SK-N-SH treated with all-trans-retinoic acid at 6 μM for 48 hours (cell line): ENCODE data around the gene ADAMTSL1.

Experiments
- ATAC-seq: fragments of 200-7000 bp; cut with Tn5 transposase; 3 replicates; pipeline ENCODE4 v1.9.1; 2020; ENCODE audit warnings: mild to moderate bottlenecking, moderate library complexity
- ARNTL ChIP-seq: fragments of 450-650 bp; formaldehyde crosslinking; IDR thresholded peaks from 2 replicates; pipeline ENCODE4 v1.5.0; 2020; ENCODE audit warnings: low read depth, mild to moderate bottlenecking, moderate library complexity, borderline replicate concordance
- CREB5 ChIP-seq: fragments of 250-450 bp; sonication (Bioruptor Pico); IDR thresholded peaks from 2 replicates; pipeline ENCODE4 v1.5.1; 2020; ENCODE audit warnings: low read depth, mild to moderate bottlenecking, moderate library complexity
- CSDC2 ChIP-seq: fragments of 250-450 bp; sonication (Bioruptor Pico); IDR thresholded peaks from 2 replicates; pipeline ENCODE4 v1.5.0; 2020; ENCODE audit warnings: mild to moderate bottlenecking, moderate library complexity
- CSRNP3 ChIP-seq: fragments of 250-450 bp; sonication (Bioruptor Pico); IDR thresholded peaks from 2 replicates; pipeline ENCODE4 v1.5.1; 2021; ENCODE audit warnings: mild to moderate bottlenecking, moderate library complexity
- GLIS3 ChIP-seq: fragments of 250-450 bp; sonication (Bioruptor Pico); IDR thresholded peaks from 2 replicates; pipeline ENCODE4 v1.5.0; 2020; ENCODE audit warnings: mild to moderate bottlenecking, moderate library complexity
- OSR1 ChIP-seq: fragments of 250-450 bp; sonication (Bioruptor Pico); IDR thresholded peaks from 2 replicates; pipeline ENCODE4 v1.8.0; 2022; ENCODE audit warnings: moderate library complexity, mild to moderate bottlenecking, inconsistent platforms
- PATZ1 ChIP-seq: fragments of 250-450 bp; sonication (Bioruptor Pico); IDR thresholded peaks from 2 replicates; pipeline ENCODE4 v1.8.0; 2020; ENCODE audit warnings: mild to moderate bottlenecking, moderate library complexity, borderline replicate concordance
- POU6F1 ChIP-seq: fragments of 250-450 bp; sonication (Bioruptor Pico); IDR thresholded peaks from 2 replicates; pipeline ENCODE4 v1.8.0; 2021; ENCODE audit warnings: low read depth, mild to moderate bottlenecking, moderate library complexity, borderline replicate concordance
- PPARA ChIP-seq: fragments of 250-450 bp; sonication (Bioruptor Pico); IDR thresholded peaks from 2 replicates; pipeline ENCODE4 v1.5.0; 2020; ENCODE audit warnings: mild to moderate bottlenecking, borderline replicate concordance
- RARB ChIP-seq: fragments of 250-450 bp; sonication (Bioruptor Pico); IDR thresholded peaks from 2 replicates; pipeline ENCODE4 v1.8.0; 2021; ENCODE audit warnings: mild to moderate bottlenecking, moderate library complexity
- SNAI2 ChIP-seq: fragments of 250-450 bp; sonication (Bioruptor Pico); IDR thresholded peaks from 2 replicates; pipeline ENCODE4 v1.5.0; 2020; ENCODE audit warnings: mild to moderate bottlenecking, moderate library complexity
- TCF4 ChIP-seq: fragments of 250-450 bp; sonication (Bioruptor Pico); IDR thresholded peaks from 2 replicates; pipeline ENCODE4 v1.8.0; 2021; ENCODE audit warnings: mild to moderate bottlenecking, moderate library complexity, borderline replicate concordance
- TOX ChIP-seq: fragments of 250-450 bp; sonication (Bioruptor Pico); IDR thresholded peaks from 2 replicates; pipeline ENCODE4 v1.8.0; 2021; ENCODE audit warnings: mild to moderate bottlenecking, moderate library complexity, borderline replicate concordance
- ZC3H10 ChIP-seq: fragments of 250-450 bp; sonication (Bioruptor Pico); IDR thresholded peaks from 2 replicates; pipeline ENCODE4 v1.5.1; 2021; ENCODE audit warnings: mild to moderate bottlenecking, moderate library complexity
- ZFP3 ChIP-seq: fragments of 250-450 bp; sonication (Bioruptor Pico); IDR thresholded peaks from 2 replicates; pipeline ENCODE4 v1.5.0; 2020; ENCODE audit warnings: mild to moderate bottlenecking, moderate library complexity
- ZNF565 ChIP-seq: fragments of 450-650 bp; formaldehyde crosslinking; conservative IDR thresholded peaks from 2 replicates; pipeline ENCODE4 v1.5.0; 2020; ENCODE audit warnings: low read depth, mild to moderate bottlenecking, moderate library complexity
- ZNF70 ChIP-seq: fragments of 450-650 bp; formaldehyde crosslinking; IDR thresholded peaks from 2 replicates; pipeline ENCODE4 v1.5.0; 2020; ENCODE audit warnings: mild to moderate bottlenecking, moderate library complexity
- ZNF8 ChIP-seq: fragments of 450-650 bp; formaldehyde crosslinking; IDR thresholded peaks from 2 replicates; pipeline ENCODE4 v1.5.0; 2020; ENCODE audit warnings: mild to moderate bottlenecking, moderate library complexity

Gene ADAMTSL1

GRCh38 chr9:18848657-18849056 lies 374.7 kb downstream of the ADAMTSL1 start:
- TF ChIP-seq GLIS3 (CRISPR knock-in tag) (no peak), CSDC2 (CRISPR knock-in tag) (no peak), ZNF8 (CRISPR knock-in tag) (no peak), TCF4 (CRISPR knock-in tag) (no peak), SNAI2 (CRISPR knock-in tag) (no peak), ZNF565 (CRISPR knock-in tag) (no peak), PATZ1 (CRISPR knock-in tag) (no peak)
- ATAC-seq: no peak

- no peak for TF ChIP-seq OSR1 (CRISPR knock-in tag)
- no peak for TF ChIP-seq ARNTL (CRISPR knock-in tag)
- TF ChIP-seq ZC3H10 (CRISPR knock-in tag): no peak
- TF ChIP-seq TOX (CRISPR knock-in tag): no peak
- no peak for TF ChIP-seq CSDC2 (CRISPR knock-in tag)
- no peak for TF ChIP-seq CSRNP3 (CRISPR knock-in tag)
- TF ChIP-seq ZNF70: no peak
- no peak for TF ChIP-seq SNAI2 (CRISPR knock-in tag)
- TF ChIP-seq CREB5 (CRISPR knock-in tag): no peak
- TF ChIP-seq PPARA (CRISPR knock-in tag): no peak
- TF ChIP-seq ZNF565 (CRISPR knock-in tag): no peak
- TF ChIP-seq GLIS3 (CRISPR knock-in tag): no peak
- TF ChIP-seq PATZ1 (CRISPR knock-in tag): no peak
- TF ChIP-seq RARB (CRISPR knock-in tag): no peak
- no peak for TF ChIP-seq ZFP3
- no peak for TF ChIP-seq POU6F1 (CRISPR knock-in tag)
- ATAC-seq: no peak
Measured at GRCh38 chr9:18849270-18849669, 375.3 kb downstream of the ADAMTSL1 start.

- TF ChIP-seq POU6F1 (CRISPR knock-in tag): no peak
- no peak for TF ChIP-seq TCF4 (CRISPR knock-in tag)
- TF ChIP-seq ZC3H10 (CRISPR knock-in tag): no peak
- no peak for TF ChIP-seq ZNF565 (CRISPR knock-in tag)
- no peak for TF ChIP-seq RARB (CRISPR knock-in tag)
- no peak; the same call in 2 of the 3 replicates for ATAC-seq
Measured at GRCh38 chr9:18849890-18850677, 376.1 kb downstream of the ADAMTSL1 start.
